HepG2 (cell line): ENCODE data around the gene NOG.

Source experiments
- EP300 ChIP-seq, 3 experiments: sonication (generic) in 1 of 3; formaldehyde crosslinking in 1 of 3; IDR thresholded peaks; 2 replicates each; pipeline versions ENCODE4 v1.5.1 to v1.6.1; 2011 to 2020; ENCODE audit warnings: low read depth in 2 of 3, low read length in 2 of 3, borderline replicate concordance in 1 of 3, improper control_type of control experiment in 1 of 3, mild to moderate bottlenecking in 1 of 3, missing genetic modification reagents in 1 of 3, moderate library complexity in 1 of 3
- TF ChIP-seq, protein P1 (sequence below): sonication (generic); formaldehyde crosslinking; IDR thresholded peaks from 2 replicates; pipeline ENCODE4 v1.5.0; 2020; ENCODE audit warnings: mild to moderate bottlenecking, missing genetic modification reagents, moderate library complexity

DNA sequence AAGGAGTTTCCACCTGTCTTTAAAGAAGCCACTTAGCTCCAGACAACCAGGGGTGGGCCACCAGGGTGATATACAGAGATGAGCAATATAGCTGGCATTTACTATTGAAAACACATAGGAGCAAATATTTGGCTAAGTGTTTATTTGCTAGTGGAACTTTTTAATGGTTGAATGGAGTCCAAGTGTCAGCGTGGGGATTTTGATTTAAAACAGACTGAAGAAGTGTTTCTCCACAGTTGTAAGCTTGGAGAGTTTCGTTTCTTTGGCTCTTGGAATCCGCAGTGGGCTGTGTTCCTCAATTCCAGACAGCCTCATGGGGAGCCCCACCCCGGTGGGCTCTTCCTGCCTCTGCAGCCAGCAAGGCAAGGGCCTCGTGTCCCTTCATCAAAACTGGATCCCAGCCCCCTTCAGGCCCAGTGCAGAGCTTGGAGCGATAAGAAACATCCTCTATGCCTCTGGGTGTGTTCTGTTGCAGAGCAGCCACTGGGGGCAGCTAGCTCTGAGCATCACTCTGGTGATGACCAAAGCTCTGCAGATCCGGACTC lies 36.1 kb downstream of the NOG start:
- TF ChIP-seq, protein P1, sequence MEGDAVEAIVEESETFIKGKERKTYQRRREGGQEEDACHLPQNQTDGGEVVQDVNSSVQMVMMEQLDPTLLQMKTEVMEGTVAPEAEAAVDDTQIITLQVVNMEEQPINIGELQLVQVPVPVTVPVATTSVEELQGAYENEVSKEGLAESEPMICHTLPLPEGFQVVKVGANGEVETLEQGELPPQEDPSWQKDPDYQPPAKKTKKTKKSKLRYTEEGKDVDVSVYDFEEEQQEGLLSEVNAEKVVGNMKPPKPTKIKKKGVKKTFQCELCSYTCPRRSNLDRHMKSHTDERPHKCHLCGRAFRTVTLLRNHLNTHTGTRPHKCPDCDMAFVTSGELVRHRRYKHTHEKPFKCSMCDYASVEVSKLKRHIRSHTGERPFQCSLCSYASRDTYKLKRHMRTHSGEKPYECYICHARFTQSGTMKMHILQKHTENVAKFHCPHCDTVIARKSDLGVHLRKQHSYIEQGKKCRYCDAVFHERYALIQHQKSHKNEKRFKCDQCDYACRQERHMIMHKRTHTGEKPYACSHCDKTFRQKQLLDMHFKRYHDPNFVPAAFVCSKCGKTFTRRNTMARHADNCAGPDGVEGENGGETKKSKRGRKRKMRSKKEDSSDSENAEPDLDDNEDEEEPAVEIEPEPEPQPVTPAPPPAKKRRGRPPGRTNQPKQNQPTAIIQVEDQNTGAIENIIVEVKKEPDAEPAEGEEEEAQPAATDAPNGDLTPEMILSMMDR (CRISPR knock-in tag): 0 out of 2 replicates have a peak, but pooled peaks have one; percentile 23
- TF ChIP-seq EP300 (IDR thresholded peaks at IDR 0.05; ENCODE audit: low read depth in 2 of 2, low read length in 2 of 2): no peak
- TF ChIP-seq EP300 (CRISPR knock-in tag; IDR thresholded peaks at IDR 0.05; ENCODE audit: borderline replicate concordance): no peak
